ENCODE results near the gene PDZRN3.

Gene PDZRN3

DNA sequence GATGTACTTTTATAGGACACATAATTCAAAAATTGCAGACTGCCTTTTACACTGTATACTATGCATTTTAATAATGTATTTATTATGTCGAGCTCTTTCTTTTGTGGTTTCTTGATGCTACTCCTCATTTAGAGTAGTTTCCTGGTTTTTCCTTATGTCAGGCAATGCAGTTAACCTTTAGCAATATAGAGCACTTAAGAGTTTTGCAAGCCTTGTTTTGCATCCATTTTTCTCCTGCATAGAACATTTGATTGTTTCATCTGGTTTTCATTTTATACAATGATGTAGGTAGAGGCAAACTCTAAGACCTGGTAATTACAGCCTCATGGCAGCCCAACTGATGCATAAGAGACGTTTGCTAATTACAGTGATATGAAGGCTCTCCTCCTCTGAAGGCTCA, 86.3 kb downstream of the PDZRN3 start:
- no peak for TF ChIP-seq SIN3A (IDR thresholded peaks at IDR 0.05; ENCODE audit: borderline replicate concordance, insufficient read depth, low read length)
- TF ChIP-seq FOXP2 (optimal IDR thresholded peaks at IDR 0.05; ENCODE audit: borderline replicate concordance, extremely low read depth, extremely low read length, insufficient read depth), result no peak
- TF ChIP-seq TAF1 (IDR thresholded peaks at IDR 0.05; ENCODE audit: borderline replicate concordance, insufficient read depth, low read length), result no peak
- TF ChIP-seq, protein P1, sequence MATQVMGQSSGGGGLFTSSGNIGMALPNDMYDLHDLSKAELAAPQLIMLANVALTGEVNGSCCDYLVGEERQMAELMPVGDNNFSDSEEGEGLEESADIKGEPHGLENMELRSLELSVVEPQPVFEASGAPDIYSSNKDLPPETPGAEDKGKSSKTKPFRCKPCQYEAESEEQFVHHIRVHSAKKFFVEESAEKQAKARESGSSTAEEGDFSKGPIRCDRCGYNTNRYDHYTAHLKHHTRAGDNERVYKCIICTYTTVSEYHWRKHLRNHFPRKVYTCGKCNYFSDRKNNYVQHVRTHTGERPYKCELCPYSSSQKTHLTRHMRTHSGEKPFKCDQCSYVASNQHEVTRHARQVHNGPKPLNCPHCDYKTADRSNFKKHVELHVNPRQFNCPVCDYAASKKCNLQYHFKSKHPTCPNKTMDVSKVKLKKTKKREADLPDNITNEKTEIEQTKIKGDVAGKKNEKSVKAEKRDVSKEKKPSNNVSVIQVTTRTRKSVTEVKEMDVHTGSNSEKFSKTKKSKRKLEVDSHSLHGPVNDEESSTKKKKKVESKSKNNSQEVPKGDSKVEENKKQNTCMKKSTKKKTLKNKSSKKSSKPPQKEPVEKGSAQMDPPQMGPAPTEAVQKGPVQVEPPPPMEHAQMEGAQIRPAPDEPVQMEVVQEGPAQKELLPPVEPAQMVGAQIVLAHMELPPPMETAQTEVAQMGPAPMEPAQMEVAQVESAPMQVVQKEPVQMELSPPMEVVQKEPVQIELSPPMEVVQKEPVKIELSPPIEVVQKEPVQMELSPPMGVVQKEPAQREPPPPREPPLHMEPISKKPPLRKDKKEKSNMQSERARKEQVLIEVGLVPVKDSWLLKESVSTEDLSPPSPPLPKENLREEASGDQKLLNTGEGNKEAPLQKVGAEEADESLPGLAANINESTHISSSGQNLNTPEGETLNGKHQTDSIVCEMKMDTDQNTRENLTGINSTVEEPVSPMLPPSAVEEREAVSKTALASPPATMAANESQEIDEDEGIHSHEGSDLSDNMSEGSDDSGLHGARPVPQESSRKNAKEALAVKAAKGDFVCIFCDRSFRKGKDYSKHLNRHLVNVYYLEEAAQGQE (IDR thresholded peaks at IDR 0.05; ENCODE audit: insufficient read depth in 1 of 2, low read depth in 2 of 2, low read length in 2 of 2), result no peak
- TF ChIP-seq POLR2AphosphoS5 (IDR thresholded peaks at IDR 0.05; ENCODE audit: low read depth, low read length), result no peak

DNA sequence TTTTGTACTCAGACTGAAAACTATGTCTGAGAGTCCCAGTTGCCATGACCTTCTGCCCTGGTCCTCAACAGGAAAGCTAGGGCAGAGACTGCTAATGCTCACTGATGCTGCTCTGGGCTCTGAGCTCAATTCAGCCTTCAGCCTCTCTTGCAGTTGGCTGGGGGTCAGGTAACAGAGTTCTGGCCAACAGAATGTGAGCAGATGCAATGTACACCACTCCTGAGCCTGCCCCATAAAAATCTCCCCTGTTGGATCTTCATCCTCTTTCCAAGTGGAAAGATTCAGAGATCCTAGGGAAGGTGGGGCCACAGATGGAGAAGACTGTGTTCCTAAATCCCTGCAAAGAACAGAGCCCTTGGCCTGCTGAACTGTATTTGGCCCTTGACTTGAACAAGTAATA, 87.8 kb downstream of the PDZRN3 start:
- TF ChIP-seq POLR2AphosphoS5 (IDR thresholded peaks at IDR 0.05; ENCODE audit: low read depth, low read length), result no peak
- no peak for TF ChIP-seq FOXP2 (optimal IDR thresholded peaks at IDR 0.05; ENCODE audit: borderline replicate concordance, extremely low read depth, extremely low read length, insufficient read depth)
- TF ChIP-seq, protein P1 (IDR thresholded peaks at IDR 0.05; ENCODE audit: insufficient read depth in 1 of 2, low read depth in 2 of 2, low read length in 2 of 2), result no peak
- TF ChIP-seq TAF1 (IDR thresholded peaks at IDR 0.05; ENCODE audit: borderline replicate concordance, insufficient read depth, low read length), result no peak
- no peak for TF ChIP-seq SIN3A (IDR thresholded peaks at IDR 0.05; ENCODE audit: borderline replicate concordance, insufficient read depth, low read length)

- TF ChIP-seq, protein P1 (IDR thresholded peaks at IDR 0.05; ENCODE audit: insufficient read depth in 1 of 2, low read depth in 2 of 2, low read length in 2 of 2), result no peak
- TF ChIP-seq TAF1 (IDR thresholded peaks at IDR 0.05; ENCODE audit: borderline replicate concordance, insufficient read depth, low read length) (no peak), FOXP2 (optimal IDR thresholded peaks at IDR 0.05; ENCODE audit: borderline replicate concordance, extremely low read depth, extremely low read length, insufficient read depth) (no peak)
These were observed 88.3 kb downstream of the PDZRN3 start for GRCh38 chr3:73536336-73536895.

- no peak for TF ChIP-seq FOXP2 (optimal IDR thresholded peaks at IDR 0.05; ENCODE audit: borderline replicate concordance, extremely low read depth, extremely low read length, insufficient read depth)
- TF ChIP-seq, protein P1 (IDR thresholded peaks at IDR 0.05; ENCODE audit: insufficient read depth in 1 of 2, low read depth in 2 of 2, low read length in 2 of 2), result no peak
- no peak for TF ChIP-seq TAF1 (IDR thresholded peaks at IDR 0.05; ENCODE audit: borderline replicate concordance, insufficient read depth, low read length)
- TF ChIP-seq POLR2AphosphoS5 (IDR thresholded peaks at IDR 0.05; ENCODE audit: low read depth, low read length), result no peak
These were observed 88.8 kb downstream of the PDZRN3 start for GRCh38 chr3:73535931-73536330.

DNA sequence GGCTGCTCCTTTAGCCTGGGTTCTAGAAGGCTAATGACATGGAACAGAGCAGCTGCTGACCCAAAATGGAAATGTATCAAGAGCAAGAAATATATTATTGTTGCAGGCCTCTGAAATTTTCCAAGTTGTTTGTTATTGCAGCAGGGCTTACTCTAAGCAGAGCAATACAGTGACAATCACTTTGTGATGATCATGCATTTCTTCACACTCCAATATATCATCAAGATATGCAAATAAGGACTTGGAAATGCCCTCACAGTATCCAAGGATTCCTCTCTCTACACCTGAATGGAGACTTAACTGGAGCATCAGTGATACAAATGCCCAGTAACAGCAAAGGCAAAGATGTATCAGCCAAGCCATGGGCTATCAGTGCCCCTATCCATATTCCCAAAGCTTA, 89.6 kb downstream of the PDZRN3 start:
- TF ChIP-seq FOXP2 (optimal IDR thresholded peaks at IDR 0.05; ENCODE audit: borderline replicate concordance, extremely low read depth, extremely low read length, insufficient read depth), result no peak
- no peak for TF ChIP-seq SIN3A (IDR thresholded peaks at IDR 0.05; ENCODE audit: borderline replicate concordance, insufficient read depth, low read length)
- TF ChIP-seq TAF1 (IDR thresholded peaks at IDR 0.05; ENCODE audit: borderline replicate concordance, insufficient read depth, low read length), result no peak
- TF ChIP-seq POLR2AphosphoS5 (IDR thresholded peaks at IDR 0.05; ENCODE audit: low read depth, low read length), result no peak
- TF ChIP-seq, protein P1 (IDR thresholded peaks at IDR 0.05; ENCODE audit: insufficient read depth in 1 of 2, low read depth in 2 of 2, low read length in 2 of 2), result no peak
